NCI-H2227 (cell line): Measurements from ENCODE around the gene SPNS1.

Experiments used
- DNase-seq: peaks from one replicate; lab custom pipeline; 2025; ENCODE audit not compliant: unreplicated experiment; lab: John Stamatoyannopoulos, UW

SPNS1 gene

GRCh38 chr16:29025735-29026134 lies 51.2 kb downstream of the SPNS1 start:
- DNase-seq = no peak

DNA sequence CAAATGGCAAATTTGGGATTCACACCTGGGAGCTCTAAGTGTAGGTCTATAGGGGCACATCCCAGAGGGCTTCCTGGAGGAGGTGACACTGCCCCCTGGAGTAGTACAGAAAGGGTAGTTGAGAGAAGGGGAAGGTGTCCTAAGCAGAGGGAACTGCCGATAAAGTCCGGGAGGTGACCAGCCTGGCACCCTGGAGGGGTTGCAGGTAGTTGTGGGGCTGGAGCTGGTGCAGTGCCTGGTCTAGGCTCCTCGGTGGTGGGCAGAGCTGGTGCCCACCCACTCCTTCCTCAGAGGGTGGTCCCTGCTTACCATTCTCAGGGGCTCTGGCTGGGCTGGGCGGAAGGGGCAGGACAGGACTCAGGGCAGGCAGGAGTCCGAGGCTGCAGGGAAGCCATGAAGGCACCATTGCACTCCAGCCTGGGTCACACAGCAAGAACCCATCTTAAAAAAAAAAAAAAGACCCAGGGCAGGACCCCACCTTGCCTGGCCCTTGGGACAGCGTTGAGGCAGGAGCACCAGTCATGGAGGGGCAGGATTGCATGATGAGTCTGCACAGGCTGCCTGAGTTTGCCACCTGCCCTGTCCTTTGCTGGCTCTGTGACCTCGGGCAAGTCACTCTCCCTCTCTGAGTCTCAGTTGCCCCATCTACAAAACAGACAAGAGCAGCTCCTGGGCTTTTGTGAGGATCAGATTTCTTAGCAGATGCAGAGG lies 54.0 kb downstream of the SPNS1 start:
- DNase-seq = no peak

DNA sequence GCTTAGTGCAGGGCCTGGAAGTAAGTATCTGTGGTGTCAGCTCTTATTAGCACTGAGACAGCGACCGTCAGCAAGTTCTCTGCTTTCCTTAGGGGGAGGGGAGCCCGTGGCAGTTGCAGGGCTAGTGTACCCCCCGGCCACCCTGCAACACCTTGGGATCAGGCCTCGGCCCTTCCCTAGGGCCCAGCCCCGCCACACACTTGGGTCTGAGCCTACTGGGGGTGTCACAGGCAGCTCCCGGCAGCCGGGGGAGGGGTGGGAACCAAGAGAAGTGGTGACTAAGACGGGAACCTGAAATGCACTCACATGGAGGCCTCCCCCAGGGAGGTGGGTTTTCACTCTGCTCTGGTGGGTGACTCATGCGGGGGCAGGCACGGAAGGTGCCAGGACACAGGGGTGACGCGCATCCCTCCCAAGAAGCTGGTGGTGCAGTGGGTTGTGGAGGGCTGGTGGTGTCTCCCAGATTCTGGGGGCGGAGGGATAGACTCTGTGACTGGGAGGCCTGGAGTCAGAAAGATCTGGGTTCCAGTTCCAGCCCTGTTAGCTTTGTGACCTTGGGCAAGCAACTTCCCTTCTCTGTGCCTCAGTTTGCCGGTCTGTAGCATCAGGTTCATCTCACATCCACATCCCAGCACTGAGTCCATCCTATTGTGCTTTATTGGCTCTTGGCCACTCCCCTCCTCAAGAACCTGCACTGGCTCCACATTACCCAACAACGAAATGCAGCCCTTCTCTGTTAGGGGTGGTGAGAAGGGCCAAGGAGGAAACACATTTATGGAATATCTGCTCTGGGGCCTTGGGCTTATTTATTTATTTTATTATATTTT lies 54.8 kb downstream of the SPNS1 start:
- no peak for DNase-seq

DNA sequence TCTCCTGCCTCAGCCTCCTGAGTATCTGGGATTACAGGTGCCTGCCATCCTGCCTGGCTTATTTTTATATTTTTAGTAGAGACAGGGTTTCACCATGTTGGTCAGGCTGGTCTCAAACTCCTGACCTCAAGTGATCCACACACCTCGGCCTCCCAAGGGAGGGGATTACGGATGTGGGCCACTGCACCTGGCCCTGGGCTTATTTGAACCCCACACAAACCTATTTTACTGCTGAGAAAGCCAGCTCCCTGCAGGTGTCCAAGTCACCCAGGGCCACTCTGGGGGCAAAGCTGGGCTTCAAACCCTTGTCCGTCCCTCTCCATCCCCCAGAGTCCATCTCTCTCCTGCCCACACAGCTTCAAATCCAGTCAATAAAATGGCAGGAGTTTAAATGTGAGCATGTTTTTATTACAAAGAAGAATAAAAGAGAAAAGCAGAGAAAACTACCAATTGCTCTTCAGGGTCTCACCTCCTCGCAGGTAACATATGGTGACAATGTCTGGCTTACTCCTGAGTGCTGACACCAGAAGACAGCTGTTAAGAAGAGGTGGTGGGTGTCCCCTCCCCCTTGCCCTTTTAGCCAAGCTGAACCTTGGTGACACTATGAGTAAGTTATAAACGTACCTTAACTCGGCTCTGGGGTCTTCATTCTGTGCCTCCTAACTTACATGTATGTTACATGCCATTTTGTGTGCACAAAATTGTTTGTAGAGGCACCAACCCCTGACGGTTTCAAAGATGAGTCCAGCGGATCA lies 55.7 kb downstream of the SPNS1 start:
- no peak for DNase-seq
